Measurements from ENCODE around the gene BLVRB.

- no peak for TF ChIP-seq CTCF (conservative IDR thresholded peaks at IDR 0.05; ENCODE audit: low read depth in 2 of 2)
- peak; percentile 20 for TF ChIP-seq EZH2 (IDR thresholded peaks at IDR 0.05; ENCODE audit: low read depth, unreplicated experiment)
- no peak for TF ChIP-seq POLR2AphosphoS5 (IDR thresholded peaks at IDR 0.05; ENCODE audit: low read depth)
- TF ChIP-seq CREB1 (CRISPR knock-in tag; IDR thresholded peaks at IDR 0.05; ENCODE audit: low read depth): no peak
- no peak for TF ChIP-seq EZH2phosphoT487 (IDR thresholded peaks at IDR 0.05; ENCODE audit: unreplicated experiment)
- TF ChIP-seq ETS1 (IDR thresholded peaks at IDR 0.05): no peak
Observed at GRCh38 chr19:40511487-40511886, 45.9 kb upstream of the BLVRB start.
